ENCODE results near the gene ATP2B2. TPM values are rescaled to one million over a fixed set of nuclear protein-coding genes. Genes with fewer than 3 reads are reported as not detected.

Gene ATP2B2
- total and polyA plus RNA-seq, 9 of the 15 experiments (the other 6 are each of a cell fraction or from before 2014, with no cell fraction given): 0.06 TPM; not detected in 8

GRCh38 chr3:10358309-10358980 lies 146.9 kb downstream of the ATP2B2 start:
- Histone ChIP-seq H4K20me1 (replicated peaks; ENCODE audit: control insufficient read depth, insufficient read depth, low read length) (0 out of 2 replicates have a peak, but pooled peaks cover 12% of the 10 kb centered on the region), H3K9me3 (replicated peaks; ENCODE audit: control insufficient read depth, insufficient read depth, low read depth, low read length) (no peaks in the 10 kb centered on the region), H3K9me1 (ENCODE audit: control insufficient read depth, insufficient read depth, low read length) (no peaks in the 10 kb centered on the region), H3K36me3 (ENCODE audit: control insufficient read depth, insufficient read depth, low read length) (no peaks in the 10 kb centered on the region), H3K4me1 (replicated peaks in 1 of 2; ENCODE audit: control insufficient read depth in 2 of 2, insufficient read depth in 2 of 2, low read length in 2 of 2) (peaks cover 0 to 14% of the 10 kb centered on the region in 2 experiments; a peak in 2 of 5 replicates), H2AFZ (ENCODE audit: low read depth, low read length) (no peak overlapping the region), H3K27ac (ENCODE audit: extremely low read depth, low read depth, low read length) (no peak overlapping the region), H3K4me2 (ENCODE audit: insufficient read depth, low read length) (no peak overlapping the region), H3K4me3 (no peak overlapping the region), H3K79me2 (ENCODE audit: control insufficient read depth, insufficient read depth, low read length) (no peaks in the 10 kb centered on the region), H3K9ac (ENCODE audit: insufficient read depth in 1 of 2, low read depth in 2 of 2, low read length in 2 of 2) (no peak overlapping the region), H3K27me3 (ENCODE audit: control insufficient read depth in 2 of 2, insufficient read depth in 2 of 2, low read length in 2 of 2) (peaks cover 57 to 82% of the 10 kb centered on the region in 2 experiments)
- in situ Hi-C loops (cut with MboI): no loop called here
- ChIA-PET POLR2A (interaction anchor here (0.6 kb wide), 2 partner anchors 12 to 46 kb away, joined by 3 read pairs; no protein-coding TSS in a partner anchor), CTCF (ENCODE audit: low intra/inter-chr PET ratio) (no interaction called here)
- FAIRE-seq (no peak), DNase-seq (ENCODE audit: extremely low read depth in 1 of 4, low spot score in 3 of 4) (no peak), ATAC-seq (no peak)
- intact Hi-C loops (cut with micrococcal nuclease): no loop called here
- BruUV-seq (replicated peaks): no TSS peak
- 8% methylated on average over 20 of the region's 22 CpGs for WGBS (ENCODE audit: insufficient coverage, low coverage, missing lambda C conversion rate)
- TF ChIP-seq RBM14 (IDR thresholded peaks at IDR 0.05; ENCODE audit: borderline replicate concordance, insufficient read depth, low read depth, low read length) (no peak), HMG20B (CRISPR knock-in tag; IDR thresholded peaks at IDR 0.05) (no peak), ZSCAN29 (IDR thresholded peaks at IDR 0.05) (no peak), TRIM28 (IDR thresholded peaks at IDR 0.05) (no peak), SMARCB1 (IDR thresholded peaks at IDR 0.05; ENCODE audit: insufficient read length, low read depth) (no peak), ZNF764 (CRISPR knock-in tag; IDR thresholded peaks at IDR 0.05; ENCODE audit: low read depth) (no peak), BRD4 (IDR thresholded peaks at IDR 0.05) (no peak), PRDM10 (IDR thresholded peaks at IDR 0.05; ENCODE audit: partially characterized antibody) (no peak), PURB (CRISPR knock-in tag; IDR thresholded peaks at IDR 0.05; ENCODE audit: low read depth) (no peak), KLF13 (tag; IDR thresholded peaks at IDR 0.05; ENCODE audit: borderline replicate concordance, low read depth) (no peak), BCOR (IDR thresholded peaks at IDR 0.05) (no peak), ZBED1 (IDR thresholded peaks at IDR 0.05) (no peak), ZBTB1 (CRISPR knock-in tag; IDR thresholded peaks at IDR 0.05; ENCODE audit: borderline replicate concordance, low read depth) (no peak), ZFX (CRISPR knock-in tag; IDR thresholded peaks at IDR 0.05) (no peak), ZNF263 (CRISPR knock-in tag; IDR thresholded peaks at IDR 0.05; ENCODE audit: borderline replicate concordance) (no peak), NONO (IDR thresholded peaks at IDR 0.05; ENCODE audit: low read depth in 2 of 2, low read length in 1 of 2) (no peak), MEF2D (tag; conservative IDR thresholded peaks at IDR 0.05; ENCODE audit: low read depth) (no peak), ZFP30 (CRISPR knock-in tag; IDR thresholded peaks at IDR 0.05; ENCODE audit: borderline replicate concordance) (no peak)
